Suprapubic skin (tissue), 4 donors: ENCODE measurements around the gene LHX3. TPM values are rescaled to one million over a fixed set of nuclear protein-coding genes. Genes with fewer than 3 reads are reported as not detected.

Experiments used
- DNase-seq, 2 donors: peaks; one replicate each; pipeline ENCODE4 v3.0.0-alpha.2; 2019; ENCODE audit warnings: low spot score in 2 of 2
- H3K27ac ChIP-seq: fragments of 200-600 bp; sonication (generic); one replicate; pipeline ENCODE4 v1.5.1; 2019
- H3K27me3 ChIP-seq: fragments of 200-600 bp; sonication (generic); one replicate; pipeline ENCODE4 v1.5.1; 2019
- H3K36me3 ChIP-seq: fragments of 200-600 bp; sonication (generic); one replicate; pipeline ENCODE4 v1.5.1; 2019
- H3K4me1 ChIP-seq: fragments of 200-600 bp; sonication (generic); one replicate; pipeline ENCODE4 v1.5.1; 2019
- H3K4me3 ChIP-seq: fragments of 200-600 bp; sonication (generic); one replicate; pipeline ENCODE4 v1.5.1; 2019; ENCODE audit warnings: mild to moderate bottlenecking
- H3K9me3 ChIP-seq: fragments of 200-600 bp; sonication (generic); one replicate; pipeline ENCODE4 v1.5.1; 2019
- EP300 ChIP-seq: sonication (generic); formaldehyde crosslinking; IDR thresholded peaks from one replicate; pipeline ENCODE4 v1.6.1; 2017; ENCODE audit warnings: antibody characterized with exemption
- POLR2A ChIP-seq, 2 donors: fragments of 450-650 bp; IDR thresholded peaks; one replicate each; pipeline ENCODE4 v1.6.1; 2017; ENCODE audit warnings: antibody characterized with exemption in 2 of 2, mild to moderate bottlenecking in 2 of 2, moderate library complexity in 2 of 2
- POLR2AphosphoS5 ChIP-seq, 3 donors: sonication (generic); formaldehyde crosslinking; IDR thresholded peaks; one replicate each; pipeline ENCODE4 v1.6.1; 2017; ENCODE audit warnings: antibody characterized with exemption in 3 of 3
- WGBS: methylation state at CpG from one replicate; pipeline ENCODE4 v1.1.5; 2018; 5-methylcytosine and 5-hydroxymethylcytosine counted together
- total RNA-seq, 4 donors: library from RNA; depleted of rRNA; stranded (reverse); fragments of >200 nt; gene quantifications; one replicate each; pipeline ENCODE4 v1.1.0, GENCODE V29; 2016
- TF ChIP-seq, protein P1 (sequence below), 2 donors: fragments of 200-600 bp in 1 of 2; fragments of 450-650 bp in 1 of 2; sonication (generic) in 1 of 2; IDR thresholded peaks; one replicate each; pipeline ENCODE4 v1.5.1; 2016 to 2019; ENCODE audit warnings: antibody characterized with exemption in 2 of 2, mild to moderate bottlenecking in 1 of 2, moderate library complexity in 1 of 2

Gene LHX3
- total RNA-seq, 4 donors from 2014 or later: 0.26 TPM; not detected in 2

DNA sequence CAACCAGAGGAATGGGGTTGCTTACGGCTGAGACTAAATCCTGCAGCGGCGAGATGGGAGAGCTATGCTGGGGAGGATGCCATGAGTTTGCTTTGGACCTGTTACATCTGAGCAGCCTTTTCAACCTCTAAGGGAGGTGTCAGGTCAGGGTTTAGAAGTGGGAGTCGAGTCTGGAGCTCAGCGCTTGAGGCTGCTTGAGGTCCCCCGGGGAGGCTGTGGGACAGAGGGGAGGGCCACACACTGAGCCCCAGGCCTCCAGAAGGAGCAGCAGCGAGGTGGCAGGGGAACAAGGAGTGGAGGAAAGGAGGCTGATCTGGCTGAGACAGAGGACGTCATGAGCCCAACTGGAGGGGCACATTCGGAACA is 42.6 kb upstream of the LHX3 start:
- 57% methylated on average over 8 of the region's 9 CpGs for WGBS
- Histone ChIP-seq H3K4me3 (no peak overlapping the region), H3K36me3 (no peaks in the 10 kb centered on the region), H3K27me3 (peaks cover 4% of the 10 kb centered on the region), H3K9me3 (no peaks in the 10 kb centered on the region), H3K27ac (no peak overlapping the region), H3K4me1 (peaks cover 53% of the 10 kb centered on the region)
- TF ChIP-seq, protein P1, sequence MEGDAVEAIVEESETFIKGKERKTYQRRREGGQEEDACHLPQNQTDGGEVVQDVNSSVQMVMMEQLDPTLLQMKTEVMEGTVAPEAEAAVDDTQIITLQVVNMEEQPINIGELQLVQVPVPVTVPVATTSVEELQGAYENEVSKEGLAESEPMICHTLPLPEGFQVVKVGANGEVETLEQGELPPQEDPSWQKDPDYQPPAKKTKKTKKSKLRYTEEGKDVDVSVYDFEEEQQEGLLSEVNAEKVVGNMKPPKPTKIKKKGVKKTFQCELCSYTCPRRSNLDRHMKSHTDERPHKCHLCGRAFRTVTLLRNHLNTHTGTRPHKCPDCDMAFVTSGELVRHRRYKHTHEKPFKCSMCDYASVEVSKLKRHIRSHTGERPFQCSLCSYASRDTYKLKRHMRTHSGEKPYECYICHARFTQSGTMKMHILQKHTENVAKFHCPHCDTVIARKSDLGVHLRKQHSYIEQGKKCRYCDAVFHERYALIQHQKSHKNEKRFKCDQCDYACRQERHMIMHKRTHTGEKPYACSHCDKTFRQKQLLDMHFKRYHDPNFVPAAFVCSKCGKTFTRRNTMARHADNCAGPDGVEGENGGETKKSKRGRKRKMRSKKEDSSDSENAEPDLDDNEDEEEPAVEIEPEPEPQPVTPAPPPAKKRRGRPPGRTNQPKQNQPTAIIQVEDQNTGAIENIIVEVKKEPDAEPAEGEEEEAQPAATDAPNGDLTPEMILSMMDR (IDR thresholded peaks at IDR 0.05): no peak
- no peak for TF ChIP-seq EP300
- no peak for TF ChIP-seq POLR2AphosphoS5 (IDR thresholded peaks at IDR 0.05)
- TF ChIP-seq POLR2A (IDR thresholded peaks at IDR 0.05): no peak
- no peak for DNase-seq

DNA sequence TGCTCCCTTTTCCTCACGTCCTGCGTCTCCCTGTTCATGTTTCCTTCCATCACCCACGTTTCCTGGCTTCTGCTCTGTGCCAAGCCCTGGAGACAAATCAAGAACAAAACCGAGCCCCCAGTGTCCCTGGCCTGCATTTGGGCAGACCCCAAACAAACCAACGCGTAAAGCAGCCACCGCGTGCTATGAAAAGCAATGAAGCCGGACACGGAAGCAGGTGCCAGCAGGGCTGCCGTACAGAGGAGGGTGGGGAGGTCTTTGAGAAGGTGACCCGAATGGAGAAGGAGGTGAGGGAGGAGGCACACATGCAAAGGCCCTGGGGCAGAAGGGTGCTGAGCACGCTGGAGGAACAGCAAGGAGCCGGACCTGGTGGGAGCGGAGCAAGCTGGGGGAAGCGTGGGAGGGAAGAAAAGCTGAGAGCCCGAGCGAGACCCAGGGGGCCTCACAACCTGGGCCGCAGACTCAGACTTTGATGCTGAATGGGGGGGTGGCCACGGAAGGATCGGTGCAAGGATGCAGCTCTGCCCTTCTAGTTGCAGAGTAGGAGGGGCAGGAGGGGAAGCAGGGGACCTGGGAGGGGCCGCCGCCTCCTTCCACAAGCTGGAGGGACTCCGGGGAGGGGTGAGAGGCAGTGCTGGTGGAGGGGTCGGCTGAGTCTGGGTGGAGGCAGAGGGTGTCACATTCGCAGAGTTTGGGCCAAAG is 42.1 kb upstream of the LHX3 start:
- no peak overlapping the region for H3K27ac ChIP-seq
- peaks cover 58% of the 10 kb centered on the region for H3K4me1 ChIP-seq
- no peaks in the 10 kb centered on the region for H3K9me3 ChIP-seq
- H3K27me3 ChIP-seq: no peaks in the 10 kb centered on the region
- TF ChIP-seq POLR2AphosphoS5 (IDR thresholded peaks at IDR 0.05) (no peak), EP300 (no peak), POLR2A (IDR thresholded peaks at IDR 0.05) (no peak)
- TF ChIP-seq, protein P1 (IDR thresholded peaks at IDR 0.05): no peak
- WGBS: 59% methylated on average over 26 of the region's 26 CpGs
- H3K4me3 ChIP-seq: no peak overlapping the region
- DNase-seq: no peak
- H3K36me3 ChIP-seq: no peaks in the 10 kb centered on the region

DNA sequence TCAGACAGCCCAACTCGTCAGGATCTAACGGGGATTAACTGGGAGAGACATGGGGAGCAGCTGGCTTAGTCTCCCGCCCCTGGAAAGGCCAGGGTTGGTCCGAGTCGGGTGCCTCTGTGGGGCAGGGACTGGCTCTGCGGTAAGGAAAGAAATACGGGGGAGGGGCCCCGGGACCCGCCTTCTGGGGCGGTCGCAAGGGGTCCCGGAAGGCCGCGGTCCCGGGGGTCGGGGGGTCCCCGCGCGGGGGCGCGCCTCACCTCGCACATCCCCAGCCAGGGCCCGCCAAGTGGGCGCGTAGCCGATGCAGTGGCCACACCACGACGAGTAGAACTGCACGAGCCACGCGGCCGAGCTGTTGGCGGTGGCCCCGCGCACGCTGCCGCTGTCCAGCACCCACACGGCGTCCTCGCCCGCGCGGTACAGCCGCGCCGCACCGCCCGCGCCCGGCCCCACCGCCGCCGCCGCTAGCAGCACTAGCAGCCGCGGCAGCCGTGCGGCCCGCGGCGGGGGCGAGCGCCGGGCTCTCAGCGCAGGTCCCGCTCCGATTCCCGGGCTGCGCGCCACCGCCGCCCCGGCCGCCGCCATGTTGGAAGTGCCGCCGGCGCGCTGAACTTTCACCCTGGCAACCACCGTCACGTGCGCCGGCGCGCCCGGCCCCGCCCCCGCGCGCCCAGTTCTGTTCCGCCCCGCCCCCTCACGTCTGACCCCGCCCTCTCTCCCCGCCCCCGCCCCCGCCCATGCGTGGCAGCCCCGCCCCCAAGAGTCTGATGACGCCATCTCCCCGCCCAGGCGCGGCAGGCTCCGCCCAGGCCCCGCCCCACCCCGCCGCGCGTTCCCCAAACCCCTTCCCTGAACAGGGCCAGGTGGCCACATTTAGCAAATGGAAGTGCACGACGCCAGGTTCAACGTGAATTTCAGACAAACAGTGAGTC is 40.6 kb upstream of the LHX3 start, which contains the start of gene QSOX2:
Gene QSOX2, minus strand, starts transcription at position 594 of the 932 bp plus-strand sequence. Its CDS starts 9 bp downstream, at position 585.
- H3K36me3 ChIP-seq: no peaks in the 10 kb centered on the region
- H3K27ac ChIP-seq: no peak within 1 kb of the TSS
- TF ChIP-seq EP300 (no peak), POLR2A (IDR thresholded peaks at IDR 0.05) (no peak), POLR2AphosphoS5 (IDR thresholded peaks at IDR 0.05) (no peak)
- TF ChIP-seq, protein P1 (IDR thresholded peaks at IDR 0.05): no peak
- H3K4me1 ChIP-seq: peaks cover 46% of the 10 kb centered on the region
- H3K4me3 ChIP-seq: peak within 1 kb of the TSS; percentile 92
- no peaks in the 10 kb centered on the region for H3K27me3 ChIP-seq
- peak; percentile 86 for DNase-seq
- no peaks in the 10 kb centered on the region for H3K9me3 ChIP-seq
- under 1% methylated on average over 33 of the region's 112 CpGs for WGBS

DNA sequence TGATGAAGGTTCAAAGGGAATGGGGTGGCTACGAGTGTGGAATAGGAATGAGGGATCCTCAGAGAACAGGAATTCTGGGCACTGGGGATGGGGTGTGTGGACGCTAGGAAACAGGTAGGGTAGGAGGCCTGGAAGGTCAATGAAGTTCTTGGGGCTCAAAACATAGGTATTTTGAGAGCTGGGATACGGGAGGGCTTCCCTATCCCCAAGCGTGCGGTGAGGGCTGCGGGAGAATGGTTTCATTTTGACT is 40.0 kb upstream of the LHX3 start:
- no peak for TF ChIP-seq POLR2A (IDR thresholded peaks at IDR 0.05)
- TF ChIP-seq EP300: no peak
- TF ChIP-seq POLR2AphosphoS5 (IDR thresholded peaks at IDR 0.05): no peak
- TF ChIP-seq, protein P1 (IDR thresholded peaks at IDR 0.05): no peak

More for the DNA sequence above, 40.0 kb upstream of the LHX3 start:
- peak overlapping the region; percentile 92 for H3K4me3 ChIP-seq
- WGBS: 4% methylated on average over 6 of the region's 6 CpGs
- H3K9me3 ChIP-seq: no peaks in the 10 kb centered on the region
- peaks cover 48% of the 10 kb centered on the region for H3K4me1 ChIP-seq
- no peaks in the 10 kb centered on the region for H3K27me3 ChIP-seq
- H3K27ac ChIP-seq: no peak overlapping the region
- H3K36me3 ChIP-seq: no peaks in the 10 kb centered on the region
- DNase-seq: no peak
